Measurements from ENCODE around the gene TMTC1.

GRCh38 chr12:29709496-29710040, 74.2 kb downstream of the TMTC1 start:
- TF ChIP-seq GATA3 (IDR thresholded peaks at IDR 0.05; ENCODE audit: low read depth, low read length) = no peak
- TF ChIP-seq GATA2 (IDR thresholded peaks at IDR 0.05; ENCODE audit: low read depth, low read length) = no peak

All from SH-SY5Y (cell line).